ENCODE results near the gene TTC34.
"Not testable (repeated sequence)": the region's sequence is repeated elsewhere in the genome, so short reads cannot be mapped to it uniquely, and the experiment has no call there.

TTC34 gene

GRCh38 chr1:2784854-2785630 is 16.5 kb downstream of the TTC34 start:
- no peak for TF ChIP-seq CTCF (IDR thresholded peaks at IDR 0.05; ENCODE audit: extremely low read depth, missing control alignments)
- DNase-seq (ENCODE audit: low spot score), result no peak

GRCh38 chr1:2783435-2784397 is 17.8 kb downstream of the TTC34 start:
- TF ChIP-seq CTCF (IDR thresholded peaks at IDR 0.05; ENCODE audit: extremely low read depth, missing control alignments), result no peak
- no peak for DNase-seq (ENCODE audit: low spot score)

- no peak for TF ChIP-seq CTCF (IDR thresholded peaks at IDR 0.05; ENCODE audit: extremely low read depth, missing control alignments)
These were observed 18.4 kb downstream of the TTC34 start for GRCh38 chr1:2783069-2783434.

DNA sequence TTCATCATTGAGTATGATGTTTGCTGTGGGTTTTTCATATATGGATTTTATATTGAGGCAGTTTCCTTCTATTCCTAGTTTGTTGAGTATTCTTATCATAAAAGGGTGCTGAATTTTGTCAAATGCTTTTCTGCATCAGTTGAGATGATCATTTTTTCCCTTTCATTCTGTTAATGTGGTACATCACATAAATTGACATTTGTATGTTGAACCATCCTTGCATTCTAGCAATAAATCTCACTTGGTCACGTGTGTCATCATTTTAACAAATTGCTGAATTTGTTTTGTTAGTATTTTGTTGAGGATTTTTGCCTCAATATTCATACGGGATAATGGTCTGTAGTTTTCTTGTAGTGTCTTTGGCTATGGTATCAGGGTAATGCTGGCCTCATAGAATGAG is 19.9 kb downstream of the TTC34 start:
- no peak for TF ChIP-seq CTCF (IDR thresholded peaks at IDR 0.05; ENCODE audit: extremely low read depth, missing control alignments)

More at GRCh38 chr1:2783069-2783434, 18.4 kb downstream of the TTC34 start:
- DNase-seq (ENCODE audit: low spot score), result no peak

GRCh38 chr1:2778220-2778592 is 23.3 kb downstream of the TTC34 start:
- DNase-seq (ENCODE audit: low spot score), result peak; percentile 7
- TF ChIP-seq CTCF (IDR thresholded peaks at IDR 0.05; ENCODE audit: extremely low read depth, missing control alignments), result no peak

More for the DNA sequence above, 19.9 kb downstream of the TTC34 start:
- no peak for DNase-seq (ENCODE audit: low spot score)

GRCh38 chr1:2777424-2778219 is 23.9 kb downstream of the TTC34 start:
- no peak for TF ChIP-seq CTCF (IDR thresholded peaks at IDR 0.05; ENCODE audit: extremely low read depth, missing control alignments)
- peak; percentile 6 for DNase-seq (ENCODE audit: low spot score)

- DNase-seq (ENCODE audit: low spot score), result not testable (repeated sequence)
These were observed 26.2 kb downstream of the TTC34 start for GRCh38 chr1:2775333-2775732.

DNA sequence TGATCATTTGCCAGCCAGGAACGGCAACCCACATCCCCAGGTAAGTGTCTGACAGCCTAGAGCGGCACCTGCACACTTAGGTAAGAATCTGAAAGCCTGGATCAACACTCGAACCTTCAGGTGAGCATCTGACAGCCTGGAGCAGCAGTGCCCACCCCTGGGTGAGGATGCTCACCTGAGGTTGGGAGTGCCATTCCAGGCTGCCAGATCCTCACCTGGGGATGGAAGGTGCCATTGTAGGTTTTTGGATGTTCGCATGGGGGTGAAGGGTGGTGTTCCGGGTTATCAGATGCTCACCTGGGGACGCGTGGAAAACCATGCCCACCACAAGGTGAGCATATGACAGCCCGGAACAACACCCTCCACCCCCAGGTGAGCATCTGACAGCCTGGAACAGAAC is 33.4 kb downstream of the TTC34 start:
- DNase-seq (ENCODE audit: low spot score), result not testable (repeated sequence)

DNA sequence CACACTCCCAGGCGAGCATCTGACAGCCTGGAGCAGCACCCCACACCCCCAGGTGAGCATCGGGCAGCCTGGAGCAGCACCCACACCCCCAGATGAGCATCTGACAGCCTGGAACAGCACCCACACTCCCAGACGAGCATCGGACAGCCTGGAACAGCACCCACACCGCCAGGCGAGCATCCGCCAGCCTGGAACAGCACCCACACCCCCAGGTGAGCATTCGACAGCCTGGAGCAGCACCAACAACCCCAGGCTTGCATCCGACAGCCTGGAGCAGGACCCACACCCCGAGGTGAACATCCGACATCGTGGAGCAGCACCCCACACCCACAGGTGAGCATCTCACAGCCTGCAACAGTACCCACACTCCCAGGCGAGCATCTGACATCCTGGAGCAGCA is 42.1 kb downstream of the TTC34 start:
- not testable (repeated sequence) for DNase-seq (ENCODE audit: low spot score)

- DNase-seq (ENCODE audit: low spot score), result not testable (repeated sequence)
These were observed 44.0 kb downstream of the TTC34 start for GRCh38 chr1:2757519-2757918.

GRCh38 chr1:2755426-2755825 is 46.1 kb downstream of the TTC34 start:
- DNase-seq (ENCODE audit: low spot score), result not testable (repeated sequence)

GRCh38 chr1:2754597-2754996 is 46.9 kb downstream of the TTC34 start:
- DNase-seq (ENCODE audit: low spot score), result not testable (repeated sequence)

Data from GM20000 (cell line).